K562 (cell line): Measurements from ENCODE around the gene COPB2. TPM values are rescaled to one million over a fixed set of nuclear protein-coding genes. Genes with fewer than 3 reads are reported as not detected.

Source experiments
- ARID4B ChIP-seq: sonication (generic); formaldehyde crosslinking; IDR thresholded peaks from 2 replicates; pipeline ENCODE4 v1.8.0; 2022; ENCODE audit warnings: mild to moderate bottlenecking, missing genetic modification reagents
- CC2D1A ChIP-seq: fragments of 450-650 bp; IDR thresholded peaks from 2 replicates; pipeline ENCODE4 v1.6.1; 2017; ENCODE audit warnings: mild to moderate bottlenecking
- CHD2 ChIP-seq: IDR thresholded peaks from 2 replicates; pipeline ENCODE4 v1.6.1; 2011; ENCODE audit warnings: low read depth, low read length
- CLOCK ChIP-seq: fragments of 250-450 bp; sonication (Bioruptor Pico); IDR thresholded peaks from 2 replicates; pipeline ENCODE4 v1.4.0; 2020; ENCODE audit warnings: mild to moderate bottlenecking, moderate library complexity, borderline replicate concordance
- CTCFL ChIP-seq: IDR thresholded peaks from 2 replicates; pipeline ENCODE4 v1.6.1; 2011; ENCODE audit warnings: borderline replicate concordance, low read depth, mild to moderate bottlenecking, moderate library complexity, low read length; ENCODE audit not compliant: insufficient read depth, poor library complexity, severe bottlenecking
- JUN ChIP-seq, 2 experiments: sonication (generic) in 1 of 2; formaldehyde crosslinking in 1 of 2; IDR thresholded peaks; 2 replicates each; pipeline versions ENCODE4 v1.6.1 to v1.8.0; 2012 to 2022; ENCODE audit warnings: borderline replicate concordance in 2 of 2, mild to moderate bottlenecking in 2 of 2, improper control_type of control experiment in 1 of 2, low read depth in 1 of 2, low read length in 1 of 2, missing genetic modification reagents in 1 of 2
- MNT ChIP-seq, 2 experiments: fragments of 450-650 bp; conservative IDR thresholded peaks; 2 replicates each; pipeline ENCODE4 v1.6.1; 2017; ENCODE audit warnings: mild to moderate bottlenecking in 2 of 2, moderate library complexity in 2 of 2
- NFXL1 ChIP-seq: fragments of 450-650 bp; formaldehyde crosslinking; IDR thresholded peaks from 2 replicates; pipeline ENCODE4 v1.4.0; 2021; ENCODE audit warnings: mild to moderate bottlenecking
- RAD51 ChIP-seq: fragments of 450-650 bp; IDR thresholded peaks from 2 replicates; pipeline ENCODE4 v1.7.1; 2016; ENCODE audit warnings: low read depth, mild to moderate bottlenecking, borderline replicate concordance
- SPI1 ChIP-seq: IDR thresholded peaks from 2 replicates; pipeline ENCODE4 v1.6.1; 2011; ENCODE audit warnings: low read depth, low read length, control low read depth, borderline replicate concordance
- SUPT5H ChIP-seq: fragments of 450-650 bp; IDR thresholded peaks from 2 replicates; pipeline ENCODE4 v1.6.1; 2016
- THRA ChIP-seq: fragments of 450-650 bp; IDR thresholded peaks from 2 replicates; pipeline ENCODE4 v1.6.1; 2017; ENCODE audit warnings: mild to moderate bottlenecking, moderate library complexity
- polyA plus RNA-seq, 8 experiments: library from polyadenylated mRNA; depleted of rRNA in 4 of 8; stranded (reverse) in 5 of 8; unstranded in 3 of 8; fragments of >200 nt; fragmentation: Nextera tagmentation in 2 of 8; fragmentation: Illumina TruSeq in 1 of 8; extraction: Ambion mirVana in 2 of 8; extraction: Trizol in 1 of 8; gene quantifications; 2 replicates each; pipeline versions ENCODE4 v1.2.1 to v1.2.3, GENCODE V29; 2011 to 2014; ENCODE audit warnings: inconsistent platforms in 1 of 8, missing spikeins in 1 of 8
- total RNA-seq, 7 experiments: library from RNA; depleted of rRNA in 6 of 7; stranded (reverse); fragments of >200 nt in 6 of 7; fragmentation: Illumina TruSeq in 2 of 7; extraction: Trizol in 2 of 7; gene quantifications; 2 replicates each; pipeline versions ENCODE4 v1.2.1 to v1.2.3, GENCODE V29; 2011 to 2021; ENCODE audit warnings: low replicate concordance in 1 of 7

The COPB2 gene
- total and polyA plus RNA-seq, 9 of the 15 experiments (the other 6 are each of a cell fraction or from before 2014, with no cell fraction given): 64.3 to 189 (median 130) TPM

GRCh38 chr3:139389552-139390368, at the start of gene COPB2 (continued):
- TF ChIP-seq THRA (no peak), CTCFL (no peak), SPI1 (no peak), CC2D1A (peak; percentile 77; the same call in 1 of the 2 replicates), RAD51 (no peak), CHD2 (peak; percentile 100), ARID4B (peak; percentile 19; the same call in 1 of the 2 replicates), CLOCK (CRISPR knock-in tag) (no peak), JUN (IDR thresholded peaks at IDR 0.05; ENCODE audit: borderline replicate concordance, low read depth, low read length) (peak; percentile 7; the same call in 1 of the 2 replicates), JUN (CRISPR knock-in tag; IDR thresholded peaks at IDR 0.05; ENCODE audit: borderline replicate concordance) (no peak), SUPT5H (peak; percentile 95), NFXL1 (no peak), MNT (conservative IDR thresholded peaks at IDR 0.05) (peak; percentile 5 to 63; a peak in 3 of 4 replicates)
